ENCODE measurements around the gene MMEL1. TPM values are rescaled to one million over a fixed set of nuclear protein-coding genes. Genes with fewer than 3 reads are reported as not detected.

MMEL1 gene
- total RNA-seq, 1 experiment from 2014 or later, result not detected

DNA sequence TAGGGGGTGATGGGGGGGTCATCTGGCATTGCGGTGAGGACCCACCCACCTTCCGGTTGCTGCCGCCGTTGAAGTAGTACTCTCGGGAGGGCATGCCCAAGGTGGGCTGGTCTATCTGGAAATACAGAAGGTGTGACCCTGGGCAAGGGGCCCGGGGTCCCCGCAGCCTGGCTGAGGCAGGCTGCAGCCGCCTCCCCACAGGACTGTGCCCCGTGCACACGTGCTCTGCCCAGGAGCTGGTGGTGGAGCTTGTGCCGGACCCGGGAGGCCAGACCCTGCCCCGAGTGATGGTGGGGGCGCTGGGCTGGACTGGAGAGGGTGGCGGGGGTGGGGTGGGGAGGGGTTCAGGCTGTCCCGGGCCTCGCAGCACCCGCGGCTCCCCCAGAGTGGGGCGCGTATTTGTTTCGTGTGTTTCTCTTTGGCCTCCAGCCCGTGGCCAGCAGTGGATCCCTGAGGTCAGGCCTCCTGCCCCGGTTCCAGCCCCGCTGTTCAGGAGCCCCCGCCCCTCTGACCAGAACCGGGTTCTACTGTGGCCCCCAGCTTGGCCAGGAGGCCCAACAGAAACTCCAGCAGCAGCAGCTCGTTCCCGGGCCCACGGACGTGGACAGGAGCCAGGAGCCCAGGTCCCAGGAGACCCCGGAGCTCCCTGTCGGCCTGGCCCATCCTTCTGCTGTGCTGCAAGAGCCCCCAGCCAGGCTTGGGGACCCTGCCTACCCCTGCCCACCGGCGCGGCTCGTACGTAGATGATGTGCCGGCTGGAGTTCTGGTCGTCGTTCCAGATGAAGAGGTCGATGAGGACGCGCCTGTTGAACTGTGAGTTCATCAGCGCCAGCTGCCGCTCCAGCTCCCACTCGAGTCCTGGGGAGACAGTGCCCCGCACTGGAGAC is 27.1 kb downstream of the MMEL1 start:
- no peak for DNase-seq (ENCODE audit: low read depth)

DNA sequence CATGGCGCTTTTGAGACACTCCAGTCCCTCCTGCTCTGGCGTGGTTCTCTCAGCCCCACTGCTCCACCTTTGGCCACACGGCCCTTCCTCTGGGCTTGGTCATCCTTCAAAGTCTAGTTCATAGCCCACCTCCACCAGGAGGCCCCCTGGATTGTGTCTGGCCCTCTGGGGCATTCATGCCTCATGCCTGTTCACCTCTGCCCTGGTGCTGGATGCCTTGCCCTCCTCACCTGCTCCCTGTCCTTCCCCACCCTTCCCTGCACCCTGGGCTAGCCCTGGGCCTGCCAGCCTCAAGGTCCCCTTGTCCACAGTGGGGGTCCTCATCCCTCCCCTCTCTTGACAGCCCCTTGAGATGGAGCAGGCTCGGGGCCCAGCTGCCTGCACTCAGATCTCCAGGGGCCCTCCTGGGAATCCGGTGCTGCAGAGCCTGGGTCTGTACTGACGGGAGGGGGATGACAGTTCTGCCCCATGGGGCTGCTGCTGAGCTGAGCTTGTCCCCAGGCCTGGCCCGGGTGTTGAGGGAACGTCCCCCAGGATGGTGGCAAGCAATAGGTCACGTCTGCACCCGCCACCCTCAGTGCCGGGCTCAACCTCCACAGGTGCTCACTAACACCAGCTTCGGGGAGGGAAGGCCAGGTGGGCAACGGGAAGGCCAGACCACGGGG is 27.8 kb downstream of the MMEL1 start:
- DNase-seq (ENCODE audit: low read depth), result no peak

DNA sequence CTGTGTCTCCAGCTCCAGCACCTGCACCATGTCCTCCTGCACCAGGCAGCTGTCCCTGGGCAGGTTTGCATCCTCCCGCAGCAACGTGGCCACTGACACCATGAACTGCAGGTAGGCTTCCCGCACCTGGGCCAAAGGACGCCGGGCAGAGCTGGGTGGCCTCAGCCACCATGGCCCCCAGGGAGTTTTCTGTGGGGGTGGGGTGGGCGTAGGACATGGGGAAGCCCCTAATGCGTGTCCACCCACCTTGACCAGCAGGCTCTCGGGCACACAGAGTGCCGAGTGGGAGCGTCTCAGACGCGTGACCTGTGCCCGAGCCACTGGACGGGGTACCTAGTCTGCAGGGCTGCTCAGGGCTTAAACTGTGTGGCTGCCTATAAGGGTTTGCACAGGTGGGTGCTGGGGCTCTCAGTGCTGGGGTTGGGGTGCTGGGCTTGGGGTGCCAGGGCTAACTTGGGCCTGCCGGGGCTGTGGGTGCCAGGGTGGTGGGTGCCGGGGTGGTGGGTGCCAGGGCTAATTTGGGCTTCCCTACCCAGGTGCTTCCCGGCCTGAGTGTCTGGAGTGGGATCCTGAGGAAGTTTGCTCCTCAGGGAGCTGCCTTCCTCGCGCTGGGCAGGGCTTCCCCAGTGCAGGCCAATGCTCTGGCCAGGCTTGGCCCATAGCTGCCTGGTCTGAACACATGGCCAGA is 28.5 kb downstream of the MMEL1 start:
- DNase-seq (ENCODE audit: low read depth), result no peak

GRCh38 chr1:2603521-2604155 is 29.2 kb downstream of the MMEL1 start:
- no peak for DNase-seq (ENCODE audit: low read depth)

DNA sequence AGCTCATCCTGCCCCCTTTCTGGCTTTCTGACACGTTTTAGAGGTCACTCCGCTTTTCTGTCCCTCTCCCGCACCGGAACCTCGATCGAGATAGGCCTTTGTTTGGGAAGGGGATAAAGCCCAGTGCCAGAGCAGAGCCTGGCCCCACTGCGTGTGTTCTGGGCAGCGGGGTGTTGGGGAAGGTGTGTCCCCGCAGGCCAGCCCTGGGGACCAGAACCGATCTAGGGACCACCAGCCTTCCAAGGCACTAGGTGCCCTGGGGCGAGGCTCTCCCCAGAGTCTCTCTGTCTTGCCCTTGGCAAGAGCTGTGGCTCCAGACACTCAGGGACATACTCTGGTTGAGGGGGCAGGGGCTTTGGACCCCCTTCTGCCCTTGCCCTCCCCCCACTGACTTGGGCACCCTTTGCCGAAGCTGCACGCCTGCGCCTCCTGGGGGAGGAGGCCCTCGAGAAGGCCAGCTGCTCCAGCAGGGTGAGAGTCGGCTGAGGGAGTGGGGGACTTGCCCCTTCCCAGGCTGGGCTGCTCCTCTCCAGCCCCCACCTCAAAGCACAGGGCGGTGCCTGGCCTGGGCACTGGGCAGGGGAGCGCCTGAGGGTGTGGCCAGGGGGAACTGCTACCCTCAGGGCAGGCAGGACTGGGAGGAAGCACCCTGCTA is 29.8 kb downstream of the MMEL1 start:
- no peak for DNase-seq (ENCODE audit: low read depth)

GRCh38 chr1:2602311-2602835 is 30.4 kb downstream of the MMEL1 start:
- no peak for DNase-seq (ENCODE audit: low read depth)

DNA sequence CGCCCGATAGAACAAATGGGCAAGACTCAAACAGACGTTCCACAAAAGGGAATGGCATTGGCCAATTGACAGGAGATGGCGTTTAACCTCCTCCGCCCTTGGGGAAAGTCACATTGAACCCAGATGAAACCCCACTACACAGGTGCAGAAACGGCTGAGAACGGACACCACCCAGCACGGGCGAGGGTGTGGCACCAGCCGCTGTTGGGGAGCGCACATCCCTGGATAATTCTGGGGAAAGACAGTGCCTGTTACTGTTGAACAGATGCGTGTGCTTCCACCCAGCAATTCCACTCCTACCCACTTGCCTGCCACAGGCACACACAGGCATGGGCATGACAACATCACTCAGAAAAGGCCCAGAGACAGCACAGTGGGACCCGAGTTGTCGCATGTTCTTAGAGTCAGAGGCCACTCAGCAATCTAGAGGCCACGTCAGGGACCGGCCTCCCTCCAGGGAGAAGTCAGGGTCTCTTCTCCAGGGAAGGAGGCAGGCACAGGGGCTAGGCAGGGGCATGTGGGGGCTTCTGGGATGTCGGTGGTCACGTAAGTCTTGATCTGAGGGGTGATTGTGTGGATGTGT is 31.0 kb downstream of the MMEL1 start:
- DNase-seq (ENCODE audit: low read depth), result no peak

GRCh38 chr1:2598329-2598931 is 34.4 kb downstream of the MMEL1 start:
- DNase-seq (ENCODE audit: low read depth), result no peak

- DNase-seq (ENCODE audit: low read depth), result no peak
Measured at GRCh38 chr1:2597441-2598328, 35.1 kb downstream of the MMEL1 start.

- DNase-seq (ENCODE audit: low read depth), result no peak
Measured at GRCh38 chr1:2596530-2597333, 36.1 kb downstream of the MMEL1 start.

- DNase-seq (ENCODE audit: low read depth), result no peak
Measured at GRCh38 chr1:2595812-2596529, 36.8 kb downstream of the MMEL1 start.

GRCh38 chr1:2595261-2595811 is 37.5 kb downstream of the MMEL1 start:
- no peak for DNase-seq (ENCODE audit: low read depth)

GRCh38 chr1:2594641-2595131 is 38.1 kb downstream of the MMEL1 start:
- DNase-seq (ENCODE audit: low read depth), result no peak

DNA sequence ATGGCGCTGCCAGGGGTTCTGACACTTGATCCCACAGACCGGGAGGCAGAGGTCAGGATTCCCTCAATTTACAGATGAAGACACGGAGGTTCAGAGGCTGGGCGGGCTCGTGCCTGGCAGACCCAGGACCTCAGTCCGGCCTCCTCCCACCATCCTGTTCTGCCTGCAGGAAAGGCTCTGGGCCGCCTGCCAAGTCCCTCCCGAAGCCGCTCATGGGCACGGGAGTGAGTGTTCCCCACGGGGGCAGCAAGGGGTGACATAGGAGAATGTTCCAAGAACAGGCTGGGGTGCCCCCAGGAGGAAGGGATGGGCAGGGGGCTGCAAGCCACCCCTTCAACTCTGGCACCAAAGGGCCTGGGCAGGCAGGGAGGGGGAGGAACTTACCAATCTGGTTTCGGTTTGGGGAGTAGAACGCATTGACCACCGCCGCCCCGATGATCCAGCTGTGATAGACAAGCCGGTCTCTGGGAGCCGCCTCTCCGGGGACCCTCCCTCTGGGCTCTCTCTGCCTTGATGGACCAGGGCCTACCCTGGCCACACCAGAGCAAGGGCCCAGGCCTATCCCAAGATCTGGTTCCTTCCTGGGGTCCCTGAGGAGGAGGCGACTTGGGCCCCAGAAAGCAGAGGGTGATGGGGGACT is 38.7 kb downstream of the MMEL1 start:
- DNase-seq (ENCODE audit: low read depth), result peak; percentile 61

DNA sequence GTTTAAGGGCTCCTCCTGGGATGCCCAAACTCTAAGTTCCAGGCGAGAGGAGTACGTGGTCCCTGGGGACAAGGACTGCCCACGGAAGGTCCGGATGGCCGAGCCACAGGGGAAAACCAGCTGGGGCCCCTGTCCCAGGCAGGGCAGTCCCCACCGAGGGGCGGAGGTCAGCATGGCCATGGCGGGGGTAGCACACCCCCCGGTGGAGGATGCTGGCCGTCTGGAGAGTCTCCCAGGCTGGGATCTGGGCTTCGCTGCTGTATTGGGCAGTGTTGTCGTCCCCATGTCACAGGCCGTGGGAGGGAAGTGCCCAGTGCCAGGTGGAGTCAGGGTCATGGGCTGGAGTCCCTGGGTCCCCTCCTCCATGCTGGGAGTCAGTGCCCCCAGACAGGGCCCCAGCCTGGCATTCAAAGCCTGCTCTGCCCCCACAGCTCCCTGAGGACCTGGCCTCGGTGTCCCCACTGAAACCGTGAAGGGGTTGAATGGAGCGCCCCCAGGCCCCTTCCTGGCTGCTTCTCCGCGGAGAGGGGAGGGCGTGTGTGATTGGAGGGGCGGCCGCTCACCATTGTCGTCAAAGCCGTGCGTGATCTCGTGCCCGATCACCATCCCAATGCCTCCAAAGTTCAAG is 39.5 kb downstream of the MMEL1 start:
- DNase-seq (ENCODE audit: low read depth), result no peak

DNA sequence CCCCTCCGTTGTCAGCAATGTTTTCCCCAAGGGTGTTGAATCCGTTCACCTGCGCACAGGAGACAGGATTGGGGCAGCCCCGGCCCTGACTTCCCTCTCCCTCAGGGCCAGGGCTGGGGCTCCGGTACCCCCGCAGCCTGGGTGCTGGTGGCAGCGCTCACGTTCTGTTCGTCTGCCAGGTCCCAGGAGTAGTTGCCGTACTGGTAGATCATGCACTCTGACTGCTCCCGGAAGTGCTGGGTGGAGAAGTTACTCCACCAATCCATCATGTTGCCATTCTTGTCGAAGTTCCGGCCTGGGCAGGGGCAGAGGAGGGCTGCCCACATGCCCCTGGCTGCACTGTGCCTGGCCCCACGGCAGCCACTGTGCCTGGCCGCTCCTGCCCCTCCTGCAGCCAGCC is 40.1 kb downstream of the MMEL1 start:
- no peak for DNase-seq (ENCODE audit: low read depth)

Data from Daoy (cell line).